Tibial nerve (tissue), 3 donors: Measurements from ENCODE around the gene CMTM7.

Source experiments
- CTCF ChIP-seq, 5 experiments: fragments of 200-600 bp in 3 of 5; fragments of 450-650 bp in 2 of 5; sonication (generic) in 3 of 5; IDR thresholded peaks; one replicate each; pipeline ENCODE4 v1.5.1; 2016 to 2019; ENCODE audit warnings: antibody characterized with exemption in 5 of 5, mild to moderate bottlenecking in 3 of 5, moderate library complexity in 2 of 5
- POLR2A ChIP-seq, 2 donors: fragments of 450-650 bp; IDR thresholded peaks; one replicate each; pipeline ENCODE4 v1.6.1; 2017; ENCODE audit warnings: antibody characterized with exemption in 2 of 2, mild to moderate bottlenecking in 2 of 2, moderate library complexity in 2 of 2

GRCh38 chr3:32495085-32495484 is 103.4 kb downstream of the CMTM7 start:
- TF ChIP-seq CTCF (IDR thresholded peaks at IDR 0.05) (no peak), POLR2A (IDR thresholded peaks at IDR 0.05) (no peak)
